ENCODE data around the gene CRISP1. TPM values are rescaled to one million over a fixed set of nuclear protein-coding genes. Genes with fewer than 3 reads are reported as not detected.

CRISP1 gene
- total and polyA plus RNA-seq, 2 of the 4 experiments (the other 2 are of a cell fraction) = not detected

GRCh38 chr6:49868951-49869529, 2.7 kb upstream of the CRISP1 start:
- ChIA-PET POLR2A (ENCODE audit: unreplicated experiment) (no interaction called here), CTCF (no interaction called here)
- H2AK9ac ChIP-seq (replicated peaks; ENCODE audit: low read depth, low read length, poor library complexity) = no peak overlapping the region
- H2BK20ac ChIP-seq (ENCODE audit: low read depth, low read length) = no peak overlapping the region
- no TSS peak for BruUV-seq (replicated peaks)
- H2BK5ac ChIP-seq (ENCODE audit: low read depth, low read length, poor library complexity, severe bottlenecking) = no peak overlapping the region
- H3K23ac ChIP-seq (ENCODE audit: low read depth, low read length) = no peak overlapping the region
- no peak overlapping the region for H3K9ac ChIP-seq (ENCODE audit: low read depth, low read length)
- TF ChIP-seq ELK1 (IDR thresholded peaks at IDR 0.05; ENCODE audit: borderline replicate concordance, low read depth, low read length) (no peak), NFE2L2 (IDR thresholded peaks at IDR 0.05; ENCODE audit: low read depth, low read length) (no peak), RCOR1 (IDR thresholded peaks at IDR 0.05; ENCODE audit: insufficient replicate concordance, low read length) (no peak), MAFK (IDR thresholded peaks at IDR 0.05; ENCODE audit: low read depth, low read length) (no peak), CHD1 (IDR thresholded peaks at IDR 0.05; ENCODE audit: low read depth, low read length) (no peak), MAZ (IDR thresholded peaks at IDR 0.05; ENCODE audit: borderline replicate concordance, low read depth, low read length) (no peak), FOS (IDR thresholded peaks at IDR 0.05; ENCODE audit: low read depth, low read length) (no peak), POLR2A (IDR thresholded peaks at IDR 0.05; ENCODE audit: low read depth, low read length) (no peak), BHLHE40 (IDR thresholded peaks at IDR 0.05; ENCODE audit: low read depth, low read length) (no peak), SMC3 (IDR thresholded peaks at IDR 0.05; ENCODE audit: low read depth, low read length) (no peak), CTCF (conservative IDR thresholded peaks at IDR 0.05; ENCODE audit: low read depth, low read length) (no peak), RFX5 (IDR thresholded peaks at IDR 0.05; ENCODE audit: low read depth, low read length) (no peak), RAD21 (IDR thresholded peaks at IDR 0.05; ENCODE audit: low read length) (no peak), MXI1 (IDR thresholded peaks at IDR 0.05; ENCODE audit: borderline replicate concordance, low read depth, low read length) (no peak), USF2 (IDR thresholded peaks at IDR 0.05; ENCODE audit: low read depth, low read length) (no peak)
- in situ Hi-C loops (cut with MboI; ENCODE audit: low sequenced_read_pairs) = no loop called here
- intact Hi-C loops (cut with micrococcal nuclease) = no loop called here
- no peak for ATAC-seq (ENCODE audit: low read depth)
- H4K91ac ChIP-seq (ENCODE audit: insufficient read depth, low read depth, low read length) = no peak overlapping the region
- no peak overlapping the region for H3K27ac ChIP-seq (ENCODE audit: insufficient read depth, low read length)
- no peaks in the 10 kb centered on the region for H4K20me1 ChIP-seq (ENCODE audit: insufficient read depth, low read length)
- no peak overlapping the region for H3K4me2 ChIP-seq (ENCODE audit: low read depth, low read length)
- H3K4ac ChIP-seq (ENCODE audit: low read depth, low read length) = no peak overlapping the region
- H3K56ac ChIP-seq (ENCODE audit: extremely low read depth, insufficient read depth, low read length) = no peak overlapping the region
- no peak overlapping the region for H2BK15ac ChIP-seq (ENCODE audit: low read depth, low read length)
- H3K18ac ChIP-seq (ENCODE audit: low read depth, low read length) = no peak overlapping the region
- no peak for DNase-seq
- no peaks in the 10 kb centered on the region for H3K4me1 ChIP-seq (ENCODE audit: control insufficient read depth, insufficient read depth, low read length)
- no peaks in the 10 kb centered on the region for H3K9me3 ChIP-seq (ENCODE audit: control insufficient read depth, insufficient read depth, low read length)
- no peaks in the 10 kb centered on the region for H3K9me1 ChIP-seq (ENCODE audit: insufficient read depth, low read length)
- H2AFZ ChIP-seq (replicated peaks; ENCODE audit: low read length, poor library complexity) = no peak overlapping the region
- H3K27me3 ChIP-seq (ENCODE audit: control insufficient read depth, insufficient read depth, low read length) = no peaks in the 10 kb centered on the region
- WGBS, 2 experiments (ENCODE audit: extremely low coverage in 2 of 2, insufficient read length in 1 of 2) = no CpG with 5 or more reads among the region's 2 CpGs
- H3K79me1 ChIP-seq (ENCODE audit: low read depth in 1 of 2, low read length in 2 of 2) = no peaks in the 10 kb centered on the region
- H4K5ac ChIP-seq (ENCODE audit: low read depth, low read length) = no peak overlapping the region
- H2BK120ac ChIP-seq (ENCODE audit: low read depth, low read length) = no peak overlapping the region
- H2AK5ac ChIP-seq (ENCODE audit: low read depth, low read length) = no peak overlapping the region
- dilution Hi-C loops (cut with HindIII; ENCODE audit: low sequenced_read_pairs, unreplicated experiment) = no loop called here
- no peaks in the 10 kb centered on the region for H3K36me3 ChIP-seq (ENCODE audit: control insufficient read depth, insufficient read depth, low read length)
- no peak overlapping the region for H3K4me3 ChIP-seq (ENCODE audit: insufficient read depth, low read depth, low read length)
- no peak overlapping the region for H4K8ac ChIP-seq (ENCODE audit: low read depth in 2 of 2, low read length in 2 of 2)
- H3K14ac ChIP-seq (replicated peaks; ENCODE audit: low read depth, low read length) = no peak overlapping the region

All from IMR-90 (cell line).